Testis (tissue), 3 donors: ENCODE data around the gene CFAP43. TPM values are rescaled to one million over a fixed set of nuclear protein-coding genes. Genes with fewer than 3 reads are reported as not detected.

Source experiments
- DNase-seq: peaks from one replicate; pipeline ENCODE4 v3.0.0-alpha.2; 2019
- H3K27ac ChIP-seq, 2 donors: fragments of 200-600 bp; sonication (generic); one replicate each; pipeline ENCODE4 v1.5.1; 2019
- H3K27me3 ChIP-seq: fragments of 200-600 bp; sonication (generic); one replicate; pipeline ENCODE4 v1.5.1; 2019
- H3K36me3 ChIP-seq: fragments of 200-600 bp; sonication (generic); one replicate; pipeline ENCODE4 v1.5.1; 2017; ENCODE audit warnings: low read depth; ENCODE audit errors: missing control alignments
- H3K4me1 ChIP-seq: fragments of 200-600 bp; sonication (generic); one replicate; pipeline ENCODE4 v1.5.1; 2019
- H3K4me3 ChIP-seq, 2 donors: fragments of 200-600 bp; sonication (generic); one replicate each; pipeline ENCODE4 v1.5.1; 2017 to 2019
- H3K9me3 ChIP-seq: fragments of 200-600 bp; sonication (generic); one replicate; pipeline ENCODE4 v1.5.1; 2017
- CTCF ChIP-seq, 3 experiments: fragments of 450-650 bp in 2 of 3; fragments of 200-600 bp in 1 of 3; sonication (generic) in 1 of 3; IDR thresholded peaks; one replicate each; pipeline ENCODE4 v1.5.1; 2016 to 2019; ENCODE audit warnings: antibody characterized with exemption in 3 of 3, mild to moderate bottlenecking in 2 of 3, moderate library complexity in 1 of 3
- POLR2A ChIP-seq: fragments of 450-650 bp; IDR thresholded peaks from one replicate; pipeline ENCODE4 v1.6.1; 2017; ENCODE audit warnings: antibody characterized with exemption, mild to moderate bottlenecking, moderate library complexity
- WGBS, 2 donors: methylation state at CpG; one replicate each; pipeline ENCODE4 v1.1.5; 2018; 5-methylcytosine and 5-hydroxymethylcytosine counted together
- intact Hi-C: fragments of 100-400 bp; cut with DNase I; formaldehyde crosslinking; loops from one replicate; pipeline ENCODE4 v1.15.1; 2023; ENCODE audit warnings: low total_unique reads
- polyA plus RNA-seq: library from polyadenylated mRNA; stranded (reverse); fragments of 350-450 nt; fragmentation: Illumina TruSeq; extraction: RNeasy Lipid Tissue Mini Kit (QIAGEN cat#74804); gene quantifications from one replicate; pipeline ENCODE4 v1.2.3, GENCODE V29; 2014; ENCODE audit warnings: low read depth, low replicate concordance; ENCODE audit not compliant: insufficient read depth
- total RNA-seq, 2 donors: library from RNA; depleted of rRNA; stranded (reverse); fragments of >200 nt; gene quantifications; one replicate each; pipeline ENCODE4 v1.2.3, GENCODE V29; 2016

CFAP43 gene
- total and polyA plus RNA-seq, 3 donors from 2014 or later: 37.8 to 72.8 (median 60.7) TPM

- H3K4me1 ChIP-seq: peaks cover 10% of the 10 kb centered on the region
- H3K27ac ChIP-seq: no peak overlapping the region
- no peak overlapping the region for H3K4me3 ChIP-seq
- no peaks in the 10 kb centered on the region for H3K27me3 ChIP-seq
- intact Hi-C loops: no loop called here
- no peak for DNase-seq
- no peaks in the 10 kb centered on the region for H3K9me3 ChIP-seq
- no peak for TF ChIP-seq CTCF (IDR thresholded peaks at IDR 0.05)
- TF ChIP-seq POLR2A: no peak
- 78 to 83% methylated on average over 6 of the region's 6 CpGs for WGBS, 2 donors
- H3K36me3 ChIP-seq: no peaks in the 10 kb centered on the region
Observed at GRCh38 chr10:104259999-104260774, 28.0 kb upstream of the CFAP43 start.

GRCh38 chr10:104259456-104259855 lies 27.3 kb upstream of the CFAP43 start:
- Histone ChIP-seq H3K27me3 (no peaks in the 10 kb centered on the region), H3K27ac (no peak overlapping the region), H3K4me1 (peaks cover 10% of the 10 kb centered on the region), H3K36me3 (no peaks in the 10 kb centered on the region), H3K4me3 (no peak overlapping the region), H3K9me3 (no peaks in the 10 kb centered on the region)
- TF ChIP-seq CTCF (IDR thresholded peaks at IDR 0.05): no peak
- no peak for TF ChIP-seq POLR2A
- 92 to 96% methylated on average over 3 of the region's 3 CpGs for WGBS, 2 donors
- DNase-seq: no peak
- intact Hi-C loops: no loop called here

GRCh38 chr10:104258209-104258608 lies 26.0 kb upstream of the CFAP43 start:
- intact Hi-C loops: no loop called here
- peaks cover 10% of the 10 kb centered on the region for H3K4me1 ChIP-seq
- TF ChIP-seq CTCF (IDR thresholded peaks at IDR 0.05) (no peak), POLR2A (no peak)
- no peaks in the 10 kb centered on the region for H3K27me3 ChIP-seq
- no peaks in the 10 kb centered on the region for H3K36me3 ChIP-seq
- H3K27ac ChIP-seq: no peak overlapping the region
- H3K9me3 ChIP-seq: no peaks in the 10 kb centered on the region
- no peak overlapping the region for H3K4me3 ChIP-seq
- DNase-seq: no peak
- 76 to 82% methylated on average over 3 of the region's 3 CpGs for WGBS, 2 donors

- no peak overlapping the region for H3K27ac ChIP-seq
- WGBS, 2 donors: 93 to 100% methylated on average over 5 of the region's 5 CpGs
- H3K4me3 ChIP-seq: no peak overlapping the region
- no peaks in the 10 kb centered on the region for H3K9me3 ChIP-seq
- H3K4me1 ChIP-seq: peaks cover 10% of the 10 kb centered on the region
- H3K27me3 ChIP-seq: no peaks in the 10 kb centered on the region
- no peak for DNase-seq
- H3K36me3 ChIP-seq: no peaks in the 10 kb centered on the region
- no peak for TF ChIP-seq POLR2A
- no peak for TF ChIP-seq CTCF (IDR thresholded peaks at IDR 0.05)
- intact Hi-C loops: no loop called here
Observed at GRCh38 chr10:104257235-104257634, 25.1 kb upstream of the CFAP43 start.
